ENCODE results near the gene LRP1B. TPM values are rescaled to one million over a fixed set of nuclear protein-coding genes. Genes with fewer than 3 reads are reported as not detected.

The LRP1B gene
- total RNA-seq, 1 donor from 2014 or later: not detected

GRCh38 chr2:140759426-140760156 is 1371.2 kb downstream of the LRP1B start:
- Mint-ChIP-seq H3K4me1 (ENCODE audit: low read depth) (no peaks in the 10 kb centered on the region), H3K9me3 (peaks cover 3% of the 10 kb centered on the region), H3K27me3 (ENCODE audit: low read depth) (no peaks in the 10 kb centered on the region), H3K27ac (no peak overlapping the region), H3K4me3 (ENCODE audit: low read depth) (no peak overlapping the region), H3K36me3 (ENCODE audit: low read depth) (no peaks in the 10 kb centered on the region)
- DNase-seq (ENCODE audit: low spot score): no peak
- intact Hi-C loops (cut with micrococcal nuclease): no loop called here

GRCh38 chr2:140747665-140748064 is 1383.2 kb downstream of the LRP1B start:
- no peaks in the 10 kb centered on the region for H3K27me3 Mint-ChIP-seq (ENCODE audit: low read depth)
- intact Hi-C loops (cut with micrococcal nuclease): no loop called here
- no peak overlapping the region for H3K4me3 Mint-ChIP-seq (ENCODE audit: low read depth)
- H3K4me1 Mint-ChIP-seq (ENCODE audit: low read depth): no peaks in the 10 kb centered on the region
- no peak for DNase-seq (ENCODE audit: low spot score)
- H3K36me3 Mint-ChIP-seq (ENCODE audit: low read depth): no peaks in the 10 kb centered on the region
- H3K9me3 Mint-ChIP-seq: no peaks in the 10 kb centered on the region
- no peak overlapping the region for H3K27ac Mint-ChIP-seq

- intact Hi-C loops (cut with micrococcal nuclease): no loop called here
- Mint-ChIP-seq H3K4me1 (ENCODE audit: low read depth) (no peaks in the 10 kb centered on the region), H3K36me3 (ENCODE audit: low read depth) (no peaks in the 10 kb centered on the region), H3K27ac (no peak overlapping the region), H3K4me3 (ENCODE audit: low read depth) (no peak overlapping the region), H3K9me3 (no peaks in the 10 kb centered on the region), H3K27me3 (ENCODE audit: low read depth) (no peaks in the 10 kb centered on the region)
- DNase-seq (ENCODE audit: low spot score): no peak
Observed at GRCh38 chr2:140747090-140747489, 1383.7 kb downstream of the LRP1B start.

- Mint-ChIP-seq H3K4me3 (ENCODE audit: low read depth) (no peak overlapping the region), H3K27me3 (ENCODE audit: low read depth) (no peaks in the 10 kb centered on the region)
- intact Hi-C loops (cut with micrococcal nuclease): no loop called here
Observed at GRCh38 chr2:140744379-140744778, 1386.4 kb downstream of the LRP1B start.

GRCh38 chr2:140737006-140737405 is 1393.8 kb downstream of the LRP1B start:
- H3K27me3 Mint-ChIP-seq (ENCODE audit: low read depth): no peaks in the 10 kb centered on the region
- H3K36me3 Mint-ChIP-seq (ENCODE audit: low read depth): no peaks in the 10 kb centered on the region
- H3K9me3 Mint-ChIP-seq: peaks cover 45% of the 10 kb centered on the region
- H3K4me1 Mint-ChIP-seq (ENCODE audit: low read depth): no peaks in the 10 kb centered on the region
- no peak for DNase-seq (ENCODE audit: low spot score)
- intact Hi-C loops (cut with micrococcal nuclease): no loop called here
- H3K4me3 Mint-ChIP-seq (ENCODE audit: low read depth): no peak overlapping the region
- no peak overlapping the region for H3K27ac Mint-ChIP-seq

More at GRCh38 chr2:140744379-140744778, 1386.4 kb downstream of the LRP1B start:
- DNase-seq (ENCODE audit: low spot score): no peak
- no peaks in the 10 kb centered on the region for H3K4me1 Mint-ChIP-seq (ENCODE audit: low read depth)
- peaks cover 10% of the 10 kb centered on the region for H3K9me3 Mint-ChIP-seq
- H3K36me3 Mint-ChIP-seq (ENCODE audit: low read depth): no peaks in the 10 kb centered on the region
- H3K27ac Mint-ChIP-seq: no peak overlapping the region

GRCh38 chr2:140734992-140735391 is 1395.8 kb downstream of the LRP1B start:
- no peaks in the 10 kb centered on the region for H3K36me3 Mint-ChIP-seq (ENCODE audit: low read depth)
- no peaks in the 10 kb centered on the region for H3K4me1 Mint-ChIP-seq (ENCODE audit: low read depth)
- no peak overlapping the region for H3K27ac Mint-ChIP-seq
- no peak overlapping the region for H3K4me3 Mint-ChIP-seq (ENCODE audit: low read depth)
- DNase-seq (ENCODE audit: low spot score): no peak
- intact Hi-C loops (cut with micrococcal nuclease): no loop called here
- no peaks in the 10 kb centered on the region for H3K27me3 Mint-ChIP-seq (ENCODE audit: low read depth)
- peaks cover 46% of the 10 kb centered on the region for H3K9me3 Mint-ChIP-seq

GRCh38 chr2:140718999-140719398 is 1411.8 kb downstream of the LRP1B start:
- no peak overlapping the region for H3K4me3 Mint-ChIP-seq (ENCODE audit: low read depth)
- H3K4me1 Mint-ChIP-seq (ENCODE audit: low read depth): no peaks in the 10 kb centered on the region
- DNase-seq (ENCODE audit: low spot score): no peak
- no peaks in the 10 kb centered on the region for H3K36me3 Mint-ChIP-seq (ENCODE audit: low read depth)
- H3K9me3 Mint-ChIP-seq: peaks cover 15% of the 10 kb centered on the region
- intact Hi-C loops (cut with micrococcal nuclease): no loop called here
- no peak overlapping the region for H3K27ac Mint-ChIP-seq
- H3K27me3 Mint-ChIP-seq (ENCODE audit: low read depth): no peaks in the 10 kb centered on the region

GRCh38 chr2:140717481-140717880 is 1413.3 kb downstream of the LRP1B start:
- H3K27me3 Mint-ChIP-seq (ENCODE audit: low read depth): no peaks in the 10 kb centered on the region
- H3K9me3 Mint-ChIP-seq: peaks cover 7% of the 10 kb centered on the region
- intact Hi-C loops (cut with micrococcal nuclease): no loop called here
- H3K36me3 Mint-ChIP-seq (ENCODE audit: low read depth): no peaks in the 10 kb centered on the region
- no peaks in the 10 kb centered on the region for H3K4me1 Mint-ChIP-seq (ENCODE audit: low read depth)
- H3K4me3 Mint-ChIP-seq (ENCODE audit: low read depth): no peak overlapping the region
- no peak overlapping the region for H3K27ac Mint-ChIP-seq
- no peak for DNase-seq (ENCODE audit: low spot score)

GRCh38 chr2:140714586-140714985 is 1416.2 kb downstream of the LRP1B start:
- DNase-seq (ENCODE audit: low spot score): no peak
- H3K4me3 Mint-ChIP-seq (ENCODE audit: low read depth): no peak overlapping the region
- no peaks in the 10 kb centered on the region for H3K4me1 Mint-ChIP-seq (ENCODE audit: low read depth)
- H3K27ac Mint-ChIP-seq: no peak overlapping the region
- peaks cover 7% of the 10 kb centered on the region for H3K9me3 Mint-ChIP-seq
- H3K36me3 Mint-ChIP-seq (ENCODE audit: low read depth): no peaks in the 10 kb centered on the region
- intact Hi-C loops (cut with micrococcal nuclease): no loop called here
- H3K27me3 Mint-ChIP-seq (ENCODE audit: low read depth): no peaks in the 10 kb centered on the region

- Mint-ChIP-seq H3K36me3 (ENCODE audit: low read depth) (no peaks in the 10 kb centered on the region), H3K4me1 (ENCODE audit: low read depth) (no peaks in the 10 kb centered on the region), H3K4me3 (ENCODE audit: low read depth) (no peak overlapping the region), H3K9me3 (peaks cover 5% of the 10 kb centered on the region), H3K27me3 (ENCODE audit: low read depth) (no peaks in the 10 kb centered on the region), H3K27ac (no peak overlapping the region)
- no peak for DNase-seq (ENCODE audit: low spot score)
- intact Hi-C loops (cut with micrococcal nuclease): no loop called here
Observed at GRCh38 chr2:140711867-140712266, 1418.9 kb downstream of the LRP1B start.

GRCh38 chr2:140701726-140702125 is 1429.1 kb downstream of the LRP1B start:
- H3K4me1 Mint-ChIP-seq (ENCODE audit: low read depth): no peaks in the 10 kb centered on the region
- H3K36me3 Mint-ChIP-seq (ENCODE audit: low read depth): no peaks in the 10 kb centered on the region
- no peak for DNase-seq (ENCODE audit: low spot score)
- intact Hi-C loops (cut with micrococcal nuclease): no loop called here
- H3K27me3 Mint-ChIP-seq (ENCODE audit: low read depth): no peaks in the 10 kb centered on the region
- peaks cover 3% of the 10 kb centered on the region for H3K9me3 Mint-ChIP-seq
- no peak overlapping the region for H3K4me3 Mint-ChIP-seq (ENCODE audit: low read depth)
- no peak overlapping the region for H3K27ac Mint-ChIP-seq

GRCh38 chr2:140698636-140699035 is 1432.2 kb downstream of the LRP1B start:
- Mint-ChIP-seq H3K4me1 (ENCODE audit: low read depth) (no peaks in the 10 kb centered on the region), H3K4me3 (ENCODE audit: low read depth) (no peak overlapping the region), H3K27ac (no peak overlapping the region), H3K9me3 (peaks cover 8% of the 10 kb centered on the region), H3K36me3 (ENCODE audit: low read depth) (no peaks in the 10 kb centered on the region), H3K27me3 (ENCODE audit: low read depth) (no peaks in the 10 kb centered on the region)
- DNase-seq (ENCODE audit: low spot score): no peak
- intact Hi-C loops (cut with micrococcal nuclease): no loop called here

GRCh38 chr2:140696449-140696848 is 1434.4 kb downstream of the LRP1B start:
- H3K4me3 Mint-ChIP-seq (ENCODE audit: low read depth): no peak overlapping the region
- H3K36me3 Mint-ChIP-seq (ENCODE audit: low read depth): no peaks in the 10 kb centered on the region
- no peak for DNase-seq (ENCODE audit: low spot score)
- H3K4me1 Mint-ChIP-seq (ENCODE audit: low read depth): no peaks in the 10 kb centered on the region
- H3K27me3 Mint-ChIP-seq (ENCODE audit: low read depth): no peaks in the 10 kb centered on the region
- H3K9me3 Mint-ChIP-seq: peaks cover 8% of the 10 kb centered on the region
- intact Hi-C loops (cut with micrococcal nuclease): no loop called here
- H3K27ac Mint-ChIP-seq: no peak overlapping the region

GRCh38 chr2:140695155-140695554 is 1435.7 kb downstream of the LRP1B start:
- Mint-ChIP-seq H3K4me3 (ENCODE audit: low read depth) (no peak overlapping the region), H3K36me3 (ENCODE audit: low read depth) (no peaks in the 10 kb centered on the region), H3K9me3 (peaks cover 11% of the 10 kb centered on the region), H3K27ac (no peak overlapping the region), H3K27me3 (ENCODE audit: low read depth) (no peaks in the 10 kb centered on the region), H3K4me1 (ENCODE audit: low read depth) (no peaks in the 10 kb centered on the region)
- no peak for DNase-seq (ENCODE audit: low spot score)
- intact Hi-C loops (cut with micrococcal nuclease): no loop called here
